Prostate gland (tissue), 2 donors: ENCODE measurements around the gene MTOR.
"Not testable (repeated sequence)": the region's sequence is repeated elsewhere in the genome, so short reads cannot be mapped to it uniquely, and the experiment has no call there.

Source experiments
- CTCF ChIP-seq, 4 experiments: fragments of 200-600 bp in 2 of 4; fragments of 450-650 bp in 2 of 4; sonication (generic) in 2 of 4; IDR thresholded peaks; 1 replicate in 3 of 4; 2 replicates in 1 of 4; pipeline ENCODE4 v1.5.1; 2016 to 2019; ENCODE audit warnings: antibody characterized with exemption in 4 of 4, mild to moderate bottlenecking in 2 of 4, moderate library complexity in 2 of 4
- POLR2A ChIP-seq: fragments of 450-650 bp; IDR thresholded peaks from one replicate; pipeline ENCODE4 v1.6.1; 2016; ENCODE audit warnings: antibody characterized with exemption, mild to moderate bottlenecking
- POLR2AphosphoS5 ChIP-seq: sonication (generic); formaldehyde crosslinking; IDR thresholded peaks from one replicate; pipeline ENCODE4 v1.6.1; 2017; ENCODE audit warnings: antibody characterized with exemption

GRCh38 chr1:11267350-11268337 lies 5.3 kb upstream of the MTOR start:
- TF ChIP-seq POLR2A; CTCF (IDR thresholded peaks at IDR 0.05); POLR2AphosphoS5: not testable (repeated sequence)
